SU-DHL-6 (cell line): ENCODE data around the gene PDLIM5.
"Not testable (repeated sequence)": the region's sequence is repeated elsewhere in the genome, so short reads cannot be mapped to it uniquely, and the experiment has no call there.

Experiments used
- H2AFZ ChIP-seq: fragments of 200-600 bp; sonication (generic); 2 replicates; pipeline ENCODE4 v1.6.1; 2014; ENCODE audit warnings: low read depth, mild to moderate bottlenecking, moderate library complexity, mixed read lengths, antibody characterized with exemption, low read length; ENCODE audit not compliant: severe bottlenecking
- H3F3A ChIP-seq: fragments of 200-600 bp; shearing (Covaris generic); 2 replicates; pipeline ENCODE4 v1.6.0; 2016; ENCODE audit warnings: antibody characterized with exemption, mild to moderate bottlenecking; ENCODE audit not compliant: insufficient read depth
- H3K27ac ChIP-seq: fragments of 200-600 bp; sonication (generic); 2 replicates; pipeline ENCODE4 v1.5.1; 2016; ENCODE audit warnings: low read depth, mild to moderate bottlenecking, low read length, moderate library complexity, mixed read lengths
- H3K27me3 ChIP-seq: fragments of 200-600 bp; sonication (generic), shearing (Covaris generic); 2 replicates; pipeline ENCODE4 v1.6.0; 2014; ENCODE audit warnings: mild to moderate bottlenecking, low read length
- H3K36me3 ChIP-seq: fragments of 200-600 bp; sonication (generic); 2 replicates; pipeline ENCODE4 v1.6.1; 2014; ENCODE audit warnings: mild to moderate bottlenecking, low read length, mixed read lengths
- H3K4me2 ChIP-seq: fragments of 300-600, 200-600 bp; shearing (Covaris generic), sonication (generic); 2 replicates; pipeline ENCODE4 v1.6.0; 2014; ENCODE audit warnings: low read length, low read depth, mild to moderate bottlenecking; ENCODE audit not compliant: poor library complexity, severe bottlenecking
- H3K4me3 ChIP-seq: fragments of 200-600 bp; sonication (generic); 2 replicates; pipeline ENCODE4 v1.5.1; 2014; ENCODE audit warnings: antibody characterized with exemption, low read length, mild to moderate bottlenecking, mixed read lengths; ENCODE audit not compliant: insufficient read depth, poor library complexity, severe bottlenecking
- H3K79me2 ChIP-seq: fragments of 200-600 bp; sonication (generic); 2 replicates; pipeline ENCODE4 v1.6.1; 2014; ENCODE audit warnings: mild to moderate bottlenecking, low read length, moderate library complexity; ENCODE audit not compliant: insufficient read depth
- H3K9ac ChIP-seq: fragments of 200-600 bp; sonication (generic); 2 replicates; pipeline ENCODE4 v1.7.0; 2014; ENCODE audit warnings: mild to moderate bottlenecking, low read length
- H3K9me2 ChIP-seq: fragments of 200-600 bp; sonication (generic); replicated peaks from 2 replicates; pipeline ENCODE4 v1.6.1; 2014; ENCODE audit warnings: low read length; ENCODE audit not compliant: insufficient read depth
- H3K9me3 ChIP-seq: fragments of 200-600 bp; sonication (generic); 2 replicates; pipeline ENCODE4 v1.6.1; 2014; ENCODE audit warnings: low read length, mixed read lengths; ENCODE audit not compliant: insufficient read depth
- H4K20me1 ChIP-seq: fragments of 200-600 bp; sonication (generic); 2 replicates; pipeline ENCODE4 v1.6.1; 2014; ENCODE audit warnings: low read depth, mild to moderate bottlenecking, antibody characterized with exemption, low read length, moderate library complexity, mixed read lengths
- EZH2phosphoT487 ChIP-seq: fragments of 200-600 bp; sonication (generic), shearing (Covaris generic); conservative IDR thresholded peaks from 2 replicates; pipeline ENCODE4 v1.6.1; 2018; ENCODE audit warnings: mild to moderate bottlenecking, antibody characterized with exemption, low read length, moderate library complexity, mixed read lengths
- TF ChIP-seq, protein P1 (sequence below): fragments of 200-600 bp; sonication (generic); IDR thresholded peaks from one replicate; pipeline ENCODE4 v1.5.1; 2017; ENCODE audit warnings: antibody characterized with exemption, mild to moderate bottlenecking, low read length, moderate library complexity; ENCODE audit not compliant: insufficient read depth, poor library complexity, severe bottlenecking

The PDLIM5 gene

DNA sequence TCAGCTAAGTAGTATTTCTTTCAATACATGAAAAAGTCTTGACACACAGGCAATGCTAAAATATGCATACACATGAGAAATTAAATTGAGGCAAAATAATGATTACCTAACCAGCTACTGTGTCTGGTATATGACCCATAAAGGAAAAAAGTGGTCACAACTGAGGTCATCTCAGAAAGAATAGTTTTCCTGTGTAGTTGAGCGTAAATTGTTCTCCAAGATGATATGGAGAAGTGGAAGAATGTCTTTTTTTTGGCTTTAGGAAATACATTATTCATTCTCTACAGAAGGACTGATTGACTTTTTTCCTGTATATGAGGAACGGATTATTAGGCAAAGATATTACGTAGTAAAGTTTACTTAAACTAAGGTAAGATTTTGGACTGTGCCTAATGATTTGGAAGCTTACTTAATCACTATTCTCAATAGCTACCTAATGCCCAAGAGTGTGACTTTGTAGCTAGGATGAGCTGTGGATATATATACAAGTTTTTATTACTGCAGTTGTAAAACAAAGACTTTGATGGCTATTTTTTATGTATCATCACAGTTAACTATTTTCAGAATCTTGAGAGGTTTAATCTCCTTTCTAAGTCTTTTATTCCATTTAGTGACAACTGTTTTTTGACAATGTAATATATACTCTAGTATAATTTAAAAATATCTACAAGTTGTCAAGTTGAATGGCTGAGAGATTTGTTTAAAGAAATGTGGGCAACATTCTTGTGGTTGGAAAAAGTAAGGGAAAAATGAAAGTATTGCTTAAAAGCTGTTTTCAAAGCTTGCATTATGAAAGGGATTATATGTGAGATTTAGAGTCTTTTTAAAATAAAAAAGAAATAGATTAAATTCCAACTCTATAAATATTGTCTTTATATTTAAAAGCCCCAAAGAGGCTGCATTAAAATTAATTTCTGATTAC is 100.2 kb downstream of the PDLIM5 start:
- H3K27ac ChIP-seq = no peak overlapping the region
- H2AFZ ChIP-seq = no peak overlapping the region
- H3K4me2 ChIP-seq = no peak overlapping the region
- H3K27me3 ChIP-seq = no peaks in the 10 kb centered on the region
- no peaks in the 10 kb centered on the region for H3F3A ChIP-seq
- H3K9me2 ChIP-seq = no peaks in the 10 kb centered on the region
- no peaks in the 10 kb centered on the region for H3K36me3 ChIP-seq
- no peak overlapping the region for H3K9ac ChIP-seq
- H3K79me2 ChIP-seq = no peaks in the 10 kb centered on the region
- H4K20me1 ChIP-seq = no peaks in the 10 kb centered on the region
- H3K9me3 ChIP-seq = no peaks in the 10 kb centered on the region
- TF ChIP-seq, protein P1, sequence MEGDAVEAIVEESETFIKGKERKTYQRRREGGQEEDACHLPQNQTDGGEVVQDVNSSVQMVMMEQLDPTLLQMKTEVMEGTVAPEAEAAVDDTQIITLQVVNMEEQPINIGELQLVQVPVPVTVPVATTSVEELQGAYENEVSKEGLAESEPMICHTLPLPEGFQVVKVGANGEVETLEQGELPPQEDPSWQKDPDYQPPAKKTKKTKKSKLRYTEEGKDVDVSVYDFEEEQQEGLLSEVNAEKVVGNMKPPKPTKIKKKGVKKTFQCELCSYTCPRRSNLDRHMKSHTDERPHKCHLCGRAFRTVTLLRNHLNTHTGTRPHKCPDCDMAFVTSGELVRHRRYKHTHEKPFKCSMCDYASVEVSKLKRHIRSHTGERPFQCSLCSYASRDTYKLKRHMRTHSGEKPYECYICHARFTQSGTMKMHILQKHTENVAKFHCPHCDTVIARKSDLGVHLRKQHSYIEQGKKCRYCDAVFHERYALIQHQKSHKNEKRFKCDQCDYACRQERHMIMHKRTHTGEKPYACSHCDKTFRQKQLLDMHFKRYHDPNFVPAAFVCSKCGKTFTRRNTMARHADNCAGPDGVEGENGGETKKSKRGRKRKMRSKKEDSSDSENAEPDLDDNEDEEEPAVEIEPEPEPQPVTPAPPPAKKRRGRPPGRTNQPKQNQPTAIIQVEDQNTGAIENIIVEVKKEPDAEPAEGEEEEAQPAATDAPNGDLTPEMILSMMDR = no peak
- no peak for TF ChIP-seq EZH2phosphoT487
- H3K4me3 ChIP-seq = no peak overlapping the region

GRCh38 chr4:94556047-94556446 is 104.3 kb downstream of the PDLIM5 start:
- H3K9ac ChIP-seq, H3K79me2 ChIP-seq, H3K27ac ChIP-seq, H3K36me3 ChIP-seq, H2AFZ ChIP-seq, H3F3A ChIP-seq, H3K9me3 ChIP-seq, H3K4me3 ChIP-seq, H3K4me2 ChIP-seq, H3K9me2 ChIP-seq, H4K20me1 ChIP-seq, H3K27me3 ChIP-seq: not testable (repeated sequence)

DNA sequence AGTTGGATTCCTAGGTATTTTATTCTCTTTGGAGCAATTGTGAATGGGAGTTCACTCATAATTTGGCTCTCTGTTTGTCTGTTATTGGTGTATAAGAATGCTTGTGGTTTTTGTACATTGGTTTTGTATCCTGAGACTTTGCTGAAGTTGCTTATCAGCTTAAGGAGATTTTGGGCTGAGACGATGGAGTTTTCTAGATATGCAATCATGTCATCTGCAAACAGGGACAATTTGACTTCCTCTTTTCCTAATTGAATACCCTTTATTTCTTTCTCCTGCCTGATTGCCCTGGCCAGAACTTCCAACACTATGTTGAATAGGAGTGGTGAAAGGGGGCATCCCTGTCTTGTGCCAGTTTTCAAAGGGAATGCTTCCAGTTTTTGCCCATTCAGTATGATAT is 105.9 kb downstream of the PDLIM5 start:
- not testable (repeated sequence) for H3K9me2 ChIP-seq, H3K36me3 ChIP-seq, H3K4me2 ChIP-seq, H3K9me3 ChIP-seq, H3K9ac ChIP-seq, H3F3A ChIP-seq, H2AFZ ChIP-seq, H3K27ac ChIP-seq, H3K79me2 ChIP-seq, H3K4me3 ChIP-seq, H4K20me1 ChIP-seq, H3K27me3 ChIP-seq

- Histone ChIP-seq H3K27me3 (no peaks in the 10 kb centered on the region), H4K20me1 (no peaks in the 10 kb centered on the region), H3K4me3 (no peak overlapping the region), H3K9me3 (no peaks in the 10 kb centered on the region), H3K79me2 (no peaks in the 10 kb centered on the region), H3K9me2 (no peaks in the 10 kb centered on the region), H3K36me3 (no peaks in the 10 kb centered on the region), H3K9ac (no peak overlapping the region), H3K27ac (no peak overlapping the region), H3K4me2 (no peak overlapping the region), H3F3A (no peaks in the 10 kb centered on the region), H2AFZ (no peak overlapping the region)
- TF ChIP-seq, protein P1 = no peak
- no peak for TF ChIP-seq EZH2phosphoT487
These were observed 106.7 kb downstream of the PDLIM5 start for GRCh38 chr4:94558392-94558904.
